Left kidney (tissue), 2 donors: ENCODE data around the gene PPM1E. TPM values are rescaled to one million over a fixed set of nuclear protein-coding genes. Genes with fewer than 3 reads are reported as not detected.
"Not testable (repeated sequence)": the region's sequence is repeated elsewhere in the genome, so short reads cannot be mapped to it uniquely, and the experiment has no call there.

Experiments
- DNase-seq: peaks from one replicate; pipeline ENCODE4 v3.0.0-alpha.2; 2013
- polyA plus RNA-seq: library from polyadenylated mRNA; unstranded; fragments of 120-200 nt; gene quantifications from one replicate; pipeline ENCODE4 v1.2.1, GENCODE V29; 2013; ENCODE audit not compliant: insufficient read length

Gene PPM1E
- polyA plus RNA-seq, 1 donor: 5.2 TPM

DNA sequence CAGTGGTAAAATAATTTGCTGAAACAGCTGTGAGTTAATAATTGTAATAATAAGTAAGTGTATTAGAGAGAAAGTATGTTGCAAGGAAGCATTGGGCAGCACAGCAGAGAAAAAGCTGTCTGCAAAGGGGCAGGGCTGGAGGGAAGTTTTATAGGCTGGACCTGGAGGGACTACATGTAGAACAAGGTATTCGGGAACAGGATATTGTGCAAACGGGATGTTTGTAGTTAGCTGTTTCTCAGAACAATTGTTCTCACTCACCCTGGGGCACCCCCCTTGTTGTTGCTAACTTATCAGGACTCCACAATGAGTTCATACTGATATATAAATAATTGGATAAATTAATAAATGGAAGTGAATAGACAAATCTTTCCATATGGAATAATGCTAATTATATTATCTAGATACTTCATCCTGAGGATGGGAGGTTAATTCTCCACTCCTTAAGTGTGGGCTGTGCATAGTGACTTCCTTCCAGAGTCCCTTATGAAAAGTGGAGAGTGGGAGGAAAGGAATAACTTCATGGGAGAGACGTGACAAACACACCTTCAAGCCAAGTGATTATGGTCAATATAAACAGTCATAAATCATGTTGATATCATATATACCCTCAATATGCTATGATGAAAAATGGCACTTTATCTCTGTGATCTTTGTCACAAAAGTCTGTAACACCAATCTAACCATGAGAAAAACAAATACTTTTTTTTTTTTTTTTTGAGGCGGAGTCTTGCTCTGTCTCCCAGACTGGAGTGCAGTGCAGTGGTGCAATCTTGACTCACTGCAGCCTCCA is 85.4 kb downstream of the PPM1E start:
- no peak for DNase-seq

DNA sequence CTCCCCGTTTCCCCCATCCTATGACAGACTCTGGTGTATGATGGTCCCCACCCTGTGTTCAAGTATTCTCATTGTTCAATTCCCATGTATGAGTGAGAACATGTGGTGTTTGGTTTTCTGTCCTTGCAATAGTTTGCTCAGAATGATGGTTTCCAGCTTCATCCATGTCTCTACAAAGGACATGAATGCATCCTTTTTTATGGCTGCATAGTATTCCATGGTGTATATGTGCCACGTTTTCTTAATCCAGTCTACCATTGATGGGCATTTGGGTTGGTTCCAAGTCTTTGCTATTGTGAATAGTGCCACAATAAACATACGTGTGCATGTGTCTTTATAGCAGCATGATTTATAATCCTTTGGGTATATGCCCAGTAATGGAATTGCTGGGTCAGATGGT is 90.8 kb downstream of the PPM1E start:
- not testable (repeated sequence) for DNase-seq

DNA sequence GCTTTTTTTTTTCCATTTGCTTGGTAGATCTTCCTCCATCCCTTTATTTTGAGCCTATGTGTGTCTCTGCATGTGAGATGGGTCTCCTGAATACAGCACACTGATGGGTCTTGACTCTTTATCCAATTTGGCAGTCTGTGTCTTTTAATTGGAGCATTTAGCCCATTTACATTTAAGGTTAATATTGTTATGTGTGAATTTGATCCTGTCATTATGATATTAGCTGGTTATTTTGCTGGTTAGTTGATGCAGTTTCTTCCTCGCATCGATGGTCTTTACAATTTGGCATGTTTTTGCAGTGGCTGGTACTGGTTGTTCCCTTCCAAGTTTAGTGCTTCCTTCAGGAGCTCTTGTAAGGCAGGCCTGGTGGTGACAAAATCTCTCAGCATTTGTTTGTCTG is 94.5 kb downstream of the PPM1E start:
- DNase-seq: not testable (repeated sequence)

DNA sequence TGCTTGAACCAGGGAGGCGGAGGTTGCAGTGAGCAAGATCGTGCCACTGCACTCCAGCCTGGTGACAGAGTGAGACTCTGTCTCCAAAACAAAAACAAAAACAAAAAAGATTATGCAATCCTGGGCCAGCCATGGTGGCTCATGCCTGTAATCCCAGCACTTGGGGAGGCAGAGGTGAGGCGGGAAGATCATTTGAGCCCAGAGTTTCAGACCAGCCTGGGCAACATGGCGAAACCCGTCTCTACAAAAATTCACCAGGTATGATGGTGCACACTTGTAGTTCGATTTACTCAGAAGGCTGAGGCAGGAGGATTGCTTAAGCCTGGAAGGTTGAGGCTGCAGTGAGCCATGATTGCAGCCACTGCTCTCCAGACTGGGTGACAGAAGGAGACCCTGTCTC is 109.6 kb downstream of the PPM1E start:
- no peak for DNase-seq

DNA sequence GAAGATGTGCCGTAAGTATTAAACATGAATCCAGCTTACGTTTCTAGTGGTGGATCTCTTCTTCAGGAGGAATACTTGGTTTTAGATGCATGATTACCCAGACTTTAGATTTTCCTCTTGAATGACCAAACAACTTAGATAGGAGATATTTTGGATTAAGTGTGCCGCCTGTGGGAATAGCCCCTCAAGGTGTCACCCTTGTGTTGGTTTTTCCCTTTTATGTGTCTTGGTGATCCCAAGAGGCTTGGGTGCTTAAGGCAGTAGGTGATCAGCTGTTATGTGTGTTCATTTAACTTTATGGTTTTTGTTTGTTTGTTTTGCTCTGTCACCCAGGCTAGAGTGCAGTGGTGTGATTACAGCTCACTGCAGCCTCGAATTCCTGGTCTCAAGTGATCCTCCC is 115.1 kb downstream of the PPM1E start:
- DNase-seq: no peak

DNA sequence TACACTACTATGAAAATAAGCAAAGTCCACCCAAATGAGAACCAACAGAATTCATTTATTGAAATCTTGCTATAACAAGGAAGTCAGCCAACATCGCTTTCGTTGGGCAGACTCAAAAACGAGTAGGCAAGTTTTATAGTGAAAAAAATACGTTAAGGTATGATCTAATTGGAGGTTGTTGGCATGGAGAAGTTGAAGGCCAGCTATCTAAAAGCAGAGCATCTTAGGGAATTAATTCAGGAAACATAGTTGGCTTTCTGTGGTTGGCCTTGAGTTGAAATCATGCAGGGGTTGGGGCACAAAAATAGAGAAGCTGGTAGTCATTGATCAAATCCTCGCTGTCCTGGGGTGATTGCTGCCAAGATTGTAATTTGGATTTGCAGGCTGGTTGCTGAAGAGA is 118.3 kb downstream of the PPM1E start:
- no peak for DNase-seq

DNA sequence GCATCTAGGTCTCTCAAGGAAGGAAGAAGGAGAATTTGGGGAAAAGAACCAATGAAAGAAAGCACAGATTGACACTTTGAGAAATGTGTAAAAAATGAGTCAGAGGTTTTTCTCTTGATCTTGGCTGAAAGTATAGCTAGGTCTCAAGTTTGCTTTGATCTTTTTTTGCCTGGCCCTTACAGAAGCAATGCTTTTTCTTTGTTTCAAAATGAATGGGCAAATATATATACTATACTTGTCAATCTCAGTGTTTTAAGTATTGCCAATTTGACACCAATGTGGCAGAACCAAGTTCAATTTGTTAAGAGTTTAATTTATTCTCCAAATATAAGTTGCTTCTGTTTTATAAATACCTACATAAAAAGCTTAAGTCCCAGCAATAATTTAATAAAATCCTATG is 119.6 kb downstream of the PPM1E start:
- DNase-seq: no peak

DNA sequence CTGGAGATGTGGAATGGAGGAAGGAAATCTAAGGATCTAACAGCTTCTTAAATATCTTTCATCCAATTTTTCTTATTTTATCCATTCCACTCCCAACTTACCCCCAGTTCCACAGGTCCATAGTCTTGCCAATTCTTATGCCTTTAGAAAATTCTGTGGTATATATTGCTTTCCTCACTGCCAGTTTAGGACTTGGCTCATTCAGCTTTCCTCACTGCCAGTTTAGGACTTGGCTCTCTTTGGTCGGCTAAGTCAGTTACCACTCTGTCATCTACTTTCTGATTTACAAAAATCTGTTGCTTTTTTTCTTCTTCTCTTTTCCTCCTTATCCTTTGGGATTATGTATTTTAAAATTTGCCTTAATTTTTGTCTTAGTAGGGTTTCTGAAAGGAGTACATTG is 128.5 kb downstream of the PPM1E start:
- no peak for DNase-seq

DNA sequence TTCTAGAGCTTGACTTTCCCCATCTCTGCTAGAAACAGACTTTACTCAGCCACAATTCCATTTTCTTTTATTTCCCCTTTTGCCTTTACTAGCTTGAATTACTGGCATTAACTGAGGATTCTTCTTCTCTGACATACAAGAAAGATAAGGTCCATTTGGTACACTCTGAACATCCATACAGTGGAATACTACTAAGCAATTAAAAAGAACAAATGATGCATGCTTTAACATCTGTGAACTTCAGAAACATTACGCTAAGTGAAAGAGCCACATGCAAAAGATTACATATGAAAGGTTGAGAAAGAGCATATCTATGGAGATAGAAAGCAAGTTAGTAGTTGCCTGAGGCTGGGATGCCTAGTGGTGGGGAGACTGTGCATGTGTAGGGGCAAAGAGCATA is 130.9 kb downstream of the PPM1E start:
- no peak for DNase-seq

DNA sequence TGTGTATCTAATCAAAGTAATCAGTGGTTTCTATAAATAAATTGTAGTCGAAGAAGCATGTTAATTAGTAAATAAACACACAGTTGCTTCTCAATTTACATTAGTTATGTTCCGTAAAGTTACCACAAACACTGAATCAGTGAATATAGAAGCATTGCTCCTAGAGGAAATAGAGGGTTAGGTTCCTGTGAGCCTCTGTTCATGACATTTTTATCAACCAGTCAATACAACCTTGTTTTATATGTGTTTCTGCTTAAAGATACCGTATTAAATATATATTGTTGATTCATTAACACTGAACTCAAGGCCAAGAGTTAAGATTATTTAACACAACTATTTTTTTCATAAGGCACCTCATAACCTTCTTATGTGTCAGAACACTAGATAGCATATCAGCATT is 134.3 kb downstream of the PPM1E start:
- no peak for DNase-seq

DNA sequence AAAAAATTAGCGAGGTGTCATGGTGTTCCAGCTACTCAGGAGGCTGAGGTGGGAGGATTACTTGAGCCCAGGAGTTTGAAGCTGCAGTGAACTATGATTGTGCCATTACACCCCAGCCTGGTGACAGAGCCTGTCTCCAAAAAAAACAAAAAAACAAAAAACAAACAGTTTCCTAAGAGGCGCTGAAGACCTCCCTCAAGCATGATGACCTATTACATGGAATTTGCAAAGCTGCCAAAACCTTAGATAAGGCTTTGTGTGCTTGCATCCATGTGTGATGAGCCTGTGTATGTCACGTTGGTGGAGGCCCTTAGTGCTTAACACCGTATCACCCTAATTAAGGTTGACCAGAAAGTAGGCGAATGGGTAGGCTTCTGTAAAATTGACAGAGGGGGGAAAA is 143.5 kb downstream of the PPM1E start:
- no peak for DNase-seq

DNA sequence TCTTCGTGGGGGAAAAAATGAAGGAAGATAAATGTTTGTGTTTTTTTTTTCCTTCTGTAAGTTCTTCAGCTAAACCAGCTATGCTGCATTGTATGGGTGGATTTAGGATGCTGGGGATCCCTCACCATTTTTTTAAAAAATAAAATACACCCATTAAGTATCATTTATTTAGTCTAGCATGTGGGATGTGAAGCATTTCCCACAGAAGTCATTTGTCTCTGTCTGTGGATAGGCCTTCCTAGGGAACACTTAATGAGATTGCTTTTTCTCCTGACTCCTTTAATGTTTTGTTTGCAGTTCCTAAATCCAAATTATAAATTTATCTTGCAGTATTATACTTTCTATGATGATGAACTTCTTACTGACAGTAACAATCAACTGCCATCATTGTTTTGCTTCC is 146.7 kb downstream of the PPM1E start:
- no peak for DNase-seq

DNA sequence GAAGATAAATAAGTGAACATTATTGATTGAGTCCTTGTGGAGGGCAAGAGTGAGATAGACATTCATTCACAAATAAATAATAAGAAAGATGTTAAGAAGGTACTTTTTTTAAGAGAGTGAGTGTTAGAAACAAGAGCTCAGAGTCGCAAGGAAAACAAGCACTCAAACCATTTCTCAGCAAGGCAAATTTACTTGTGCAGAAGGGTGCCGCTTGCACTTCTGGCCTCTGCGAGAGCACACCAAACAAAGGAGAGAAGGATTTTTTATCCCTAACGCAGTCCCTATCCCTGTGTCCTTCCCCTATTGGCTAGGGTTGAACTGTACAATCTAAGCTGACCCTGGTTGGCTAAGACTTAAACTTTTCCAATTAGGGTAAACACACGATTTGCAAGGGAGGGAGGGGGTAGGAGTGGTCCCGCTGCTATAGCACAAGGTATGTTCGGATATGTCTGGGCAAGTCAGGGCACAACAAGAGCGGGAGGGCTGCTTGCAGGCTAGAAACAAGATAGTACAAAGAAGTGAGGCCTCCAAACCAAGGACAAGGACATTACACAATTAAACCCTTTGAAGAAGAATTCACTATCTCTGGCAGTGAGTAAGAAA is 156.2 kb downstream of the PPM1E start:
- no peak for DNase-seq

DNA sequence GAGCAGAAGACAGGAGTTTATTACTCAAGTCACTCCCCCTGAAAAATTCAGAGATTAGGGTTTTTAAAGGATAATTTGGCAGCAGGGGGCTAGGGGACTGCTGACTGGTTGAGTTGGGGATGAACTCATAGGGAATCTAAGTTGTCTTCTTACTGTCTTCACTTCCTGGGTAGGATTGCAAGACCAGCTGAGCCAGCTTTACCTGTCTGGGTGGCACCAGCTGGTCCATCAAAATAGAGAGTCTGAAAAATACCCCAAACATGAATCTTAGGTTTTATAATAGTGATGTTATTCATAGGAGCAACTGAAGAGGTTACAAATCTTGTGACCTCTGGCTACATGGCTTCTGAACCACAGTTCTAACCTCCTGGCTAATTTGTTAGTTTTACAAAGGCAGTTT is 157.9 kb downstream of the PPM1E start:
- DNase-seq: no peak

DNA sequence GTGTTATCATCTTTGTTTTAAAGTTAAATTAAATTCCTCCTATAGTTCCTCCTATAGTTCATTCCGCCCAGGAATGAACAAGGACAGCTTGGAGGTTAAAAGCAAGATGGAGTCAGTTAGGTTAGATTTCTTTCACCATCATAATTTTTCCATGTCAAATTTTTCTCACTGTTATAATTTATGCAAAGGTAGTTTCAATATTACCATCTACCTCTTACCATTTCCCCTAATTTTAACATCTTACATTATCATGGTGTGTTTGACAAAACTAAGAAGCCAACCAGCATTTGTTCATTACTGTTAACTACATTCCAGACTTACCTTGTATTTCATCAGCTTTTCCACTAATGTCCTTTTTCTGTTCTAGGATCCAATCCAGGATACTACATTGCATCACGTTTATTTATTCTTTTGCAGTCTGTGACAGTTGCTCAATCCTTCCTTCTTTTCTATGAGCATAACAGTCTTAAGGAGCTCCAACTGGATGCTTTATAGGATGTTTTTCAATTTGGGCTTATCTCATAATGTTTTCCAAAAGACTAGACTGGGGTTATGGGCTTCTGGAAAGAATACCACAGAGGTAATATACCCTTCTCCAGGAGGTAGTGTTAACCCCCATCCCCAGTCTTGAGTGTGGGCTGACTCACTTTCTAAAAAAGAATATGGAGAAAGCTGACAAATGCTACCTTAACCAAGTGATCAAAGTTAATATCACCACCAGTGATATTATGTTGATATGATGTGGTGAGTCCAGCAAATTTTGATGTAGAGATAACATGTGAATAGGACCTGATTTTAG is 158.5 kb downstream of the PPM1E start:
- no peak for DNase-seq

DNA sequence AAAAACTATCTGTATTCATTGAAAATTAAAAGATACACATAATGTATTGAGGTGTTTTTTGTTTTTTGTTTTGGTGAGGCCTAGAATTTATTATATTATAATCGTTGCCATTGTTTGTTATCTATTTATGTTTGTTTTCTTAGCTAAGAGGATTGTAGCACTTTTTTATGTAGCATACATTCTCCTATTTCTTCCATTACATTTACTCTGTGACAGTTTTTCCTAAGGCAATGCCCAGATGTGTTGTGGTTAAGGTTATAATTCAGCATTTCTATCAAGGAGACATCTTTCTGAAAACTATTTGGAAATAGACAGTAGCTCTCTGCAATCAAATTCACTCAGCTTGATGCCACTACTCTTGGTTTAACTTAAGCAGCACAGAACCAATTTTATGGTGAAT is 161.6 kb downstream of the PPM1E start:
- no peak for DNase-seq

DNA sequence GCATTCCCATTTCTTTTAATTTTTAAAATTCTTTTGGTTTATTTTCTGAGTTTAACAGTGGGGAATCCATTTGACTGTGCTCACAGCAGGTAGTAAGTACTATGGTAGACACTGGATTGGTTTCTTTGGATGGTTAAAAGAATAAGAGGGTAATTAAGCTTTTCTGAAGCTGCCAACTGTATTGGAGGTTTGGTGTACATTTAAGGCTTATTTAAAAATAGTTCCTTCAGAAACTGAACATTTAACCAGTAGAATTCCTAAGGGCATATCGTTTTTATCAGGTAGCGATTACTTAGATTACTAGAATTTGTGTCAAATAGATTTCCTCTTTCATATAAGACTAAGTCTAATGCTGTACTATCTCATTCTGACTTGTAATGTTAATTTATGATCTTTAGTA is 162.4 kb downstream of the PPM1E start:
- no peak for DNase-seq

DNA sequence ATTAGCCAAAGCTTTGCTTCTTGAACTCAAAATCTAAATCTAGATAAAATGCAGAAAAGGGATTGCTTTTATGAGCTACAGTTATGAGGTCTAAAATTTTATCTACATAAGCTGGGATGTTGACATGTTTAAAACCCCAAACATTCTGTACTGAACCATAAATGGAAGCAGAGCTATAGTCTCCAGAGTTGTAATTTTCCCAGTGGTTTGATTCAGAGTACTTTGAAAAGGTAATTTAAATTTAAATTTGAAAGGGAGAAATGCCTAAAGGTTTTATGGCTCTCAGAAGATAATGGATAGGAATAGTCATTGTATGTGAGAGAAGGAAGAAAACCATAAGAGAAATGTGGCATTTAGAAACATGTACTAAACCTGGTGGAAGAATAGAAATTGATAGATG is 163.2 kb downstream of the PPM1E start:
- DNase-seq: no peak

DNA sequence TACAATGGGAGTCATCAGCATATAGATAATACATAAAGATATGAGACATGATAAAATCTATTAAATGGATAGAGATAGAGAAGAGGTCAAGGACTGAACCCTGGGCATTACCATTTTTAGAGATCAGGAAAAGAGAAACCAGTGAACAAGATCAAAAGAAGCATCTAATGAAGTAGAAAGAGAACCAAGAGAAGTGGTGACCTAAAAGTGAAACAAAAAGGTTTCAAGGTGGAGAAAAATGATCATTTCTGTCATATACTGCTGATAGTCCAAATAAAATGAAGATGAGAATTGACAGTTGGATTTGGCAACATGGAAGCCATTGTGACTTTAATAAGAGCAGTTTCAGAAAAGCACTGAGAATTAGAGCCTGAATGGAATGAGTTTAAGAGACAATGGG is 165.1 kb downstream of the PPM1E start:
- no peak for DNase-seq

DNA sequence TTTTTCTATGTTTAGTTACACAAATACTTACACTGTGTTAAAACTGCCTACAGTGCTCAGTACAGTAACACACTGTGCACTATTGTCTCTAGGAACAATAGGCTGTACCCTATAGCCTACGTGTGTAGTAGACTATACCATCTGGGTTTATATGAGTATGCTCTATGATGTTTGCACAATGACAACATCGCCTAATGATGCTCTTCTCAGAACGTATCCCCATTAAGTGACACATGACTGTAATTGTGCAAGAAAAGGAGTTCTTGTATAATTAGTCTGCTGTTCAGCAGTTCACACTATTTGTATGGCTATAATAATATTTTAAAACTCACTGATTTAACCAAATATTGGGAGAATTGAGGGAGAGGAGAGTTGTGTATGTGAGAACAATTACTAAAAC is 177.3 kb downstream of the PPM1E start:
- no peak for DNase-seq

DNA sequence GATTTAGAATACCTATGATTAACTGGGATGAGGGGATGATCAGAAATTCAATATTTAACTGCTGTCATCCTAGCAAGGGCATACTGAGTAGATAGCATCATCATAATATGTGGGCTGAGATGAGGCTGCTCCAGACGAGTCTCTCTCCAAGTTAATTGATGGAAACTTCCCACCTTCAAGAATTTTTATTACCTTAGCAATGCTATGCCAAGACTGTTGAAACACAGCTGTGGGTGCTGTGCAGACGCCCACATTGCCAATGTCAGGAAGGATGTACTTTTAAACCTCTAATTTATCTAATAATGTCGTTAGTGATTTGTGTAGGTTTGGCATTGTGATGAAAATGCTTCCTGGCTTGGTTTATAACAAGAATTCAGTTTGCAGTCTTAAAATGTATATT is 180.6 kb downstream of the PPM1E start:
- no peak for DNase-seq

DNA sequence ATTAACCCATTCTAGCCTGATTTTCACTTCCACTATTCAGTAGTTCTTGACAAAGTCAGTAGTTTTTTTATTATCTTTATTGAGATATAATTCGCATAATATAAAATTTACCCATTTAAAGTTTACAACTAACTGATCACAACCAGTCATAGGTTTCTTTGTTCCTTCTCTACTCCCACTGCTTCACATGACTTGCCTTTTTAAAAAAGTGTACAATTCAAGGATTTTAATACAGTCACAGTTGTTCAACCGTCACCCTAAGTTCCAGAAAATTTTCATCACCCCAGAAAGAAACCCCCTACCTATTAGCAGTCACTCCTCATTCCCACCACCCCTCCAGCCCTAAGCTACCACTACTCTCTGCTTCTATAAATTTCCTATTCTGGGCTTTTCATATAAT is 188.5 kb downstream of the PPM1E start:
- no peak for DNase-seq

DNA sequence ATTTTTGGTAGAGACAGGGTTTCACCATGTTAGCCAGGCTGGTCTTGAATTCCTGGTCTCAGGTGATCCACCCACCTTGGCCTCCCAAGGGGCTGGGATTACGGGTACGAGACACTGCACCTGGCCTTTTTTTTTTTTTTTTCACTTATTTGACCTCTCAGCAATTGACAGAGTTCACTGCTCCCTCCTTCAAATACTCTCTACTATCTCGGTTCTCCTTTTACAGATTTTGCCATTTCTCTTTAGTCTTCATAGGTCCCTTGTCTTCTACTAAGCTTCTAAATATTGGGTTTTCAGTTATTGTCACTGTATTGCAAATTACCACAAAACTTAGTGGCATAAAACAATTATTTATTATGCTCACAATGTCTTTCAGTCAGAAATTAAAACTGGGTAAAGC is 191.8 kb downstream of the PPM1E start:
- DNase-seq: no peak
